GM12878 (cell line): ENCODE data around the gene PCDHB7. TPM values are rescaled to one million over a fixed set of nuclear protein-coding genes. Genes with fewer than 3 reads are reported as not detected.

Source experiments
- CBX5 ChIP-seq: sonication (generic); IDR thresholded peaks from 2 replicates; pipeline ENCODE4 v1.6.1; 2016; ENCODE audit warnings: low read depth, moderate library complexity, mild to moderate bottlenecking, inconsistent platforms
- CEBPZ ChIP-seq: fragments of 150-350 bp; IDR thresholded peaks from 2 replicates; pipeline ENCODE4 v1.6.1; 2016; ENCODE audit warnings: low read depth, low read length
- CHD2 ChIP-seq: IDR thresholded peaks from 2 replicates; pipeline ENCODE4 v1.6.1; 2011; ENCODE audit warnings: low read depth, low read length, improper control_type of control experiment, borderline replicate concordance
- KAT2A ChIP-seq: conservative IDR thresholded peaks from 2 replicates; pipeline ENCODE4 v1.6.1; 2011; ENCODE audit warnings: low read depth, low read length; ENCODE audit not compliant: control insufficient read depth
- NRF1 ChIP-seq: conservative IDR thresholded peaks from 2 replicates; pipeline ENCODE4 v1.6.1; 2011; ENCODE audit warnings: mild to moderate bottlenecking, low read depth, low read length, improper control_type of control experiment
- POLR2AphosphoS5 ChIP-seq: IDR thresholded peaks from 2 replicates; pipeline ENCODE4 v1.6.1; 2011; ENCODE audit warnings: mild to moderate bottlenecking, low read length, inconsistent platforms
- PRDM15 ChIP-seq: fragments of 450-650 bp; formaldehyde crosslinking; IDR thresholded peaks from 2 replicates; pipeline ENCODE4 v1.4.0; 2020; ENCODE audit warnings: mild to moderate bottlenecking, moderate library complexity
- TBL1XR1 ChIP-seq: IDR thresholded peaks from 2 replicates; pipeline ENCODE4 v1.6.1; 2012; ENCODE audit warnings: low read depth, low read length, improper control_type of control experiment
- polyA plus RNA-seq, 11 experiments: library from polyadenylated mRNA; depleted of rRNA in 4 of 11; unstranded in 6 of 11; stranded (reverse) in 5 of 11; fragments of >200 nt; fragmentation: Nextera tagmentation in 4 of 11; fragmentation: Illumina TruSeq in 1 of 11; extraction: Ambion mirVana in 4 of 11; extraction: Trizol in 1 of 11; gene quantifications; 1 replicate in 1 of 11; 2 replicates in 10 of 11; pipeline versions ENCODE4 v1.2.1 to v1.2.3, GENCODE V29; 2011 to 2016; ENCODE audit warnings: inconsistent platforms in 2 of 11, missing spikeins in 2 of 11, low read depth in 1 of 11
- total RNA-seq, 4 experiments: library from RNA; depleted of rRNA in 3 of 4; stranded (reverse); fragments of >200 nt in 3 of 4; fragmentation: Illumina TruSeq in 1 of 4; extraction: Trizol in 1 of 4; gene quantifications; 2 replicates each; pipeline versions ENCODE4 v1.2.1 to v1.2.3, GENCODE V29; 2013 to 2021

Gene PCDHB7
- total and polyA plus RNA-seq, 10 of the 15 experiments (the other 5 are each of a cell fraction or from before 2014, with no cell fraction given), result not detected

GRCh38 chr5:141196363-141196762, 23.9 kb downstream of the PCDHB7 start (continued):
- TF ChIP-seq PRDM15 (CRISPR knock-in tag) (no peak), KAT2A (no peak), TBL1XR1 (no peak), CBX5 (no peak), POLR2AphosphoS5 (no peak), CEBPZ (no peak), CHD2 (no peak), NRF1 (no peak)
- TF ChIP-seq, all 136 proteins: peak for 0
